ENCODE measurements around the gene ESRRA. TPM values are rescaled to one million over a fixed set of nuclear protein-coding genes. Genes with fewer than 3 reads are reported as not detected.
"Not testable (repeated sequence)": the region's sequence is repeated elsewhere in the genome, so short reads cannot be mapped to it uniquely, and the experiment has no call there.

The ESRRA gene
- total RNA-seq, 3 donors from 2014 or later (not counting 1 experiment from before 2014, with no cell fraction given): 47.1 to 51.3 (median 50.0) TPM

- H3K27ac Mint-ChIP-seq: no peak overlapping the region
- no peaks in the 10 kb centered on the region for H3K9me3 ChIP-seq (ENCODE audit: control insufficient read depth, insufficient read depth, low read length)
- TF ChIP-seq, protein P1, sequence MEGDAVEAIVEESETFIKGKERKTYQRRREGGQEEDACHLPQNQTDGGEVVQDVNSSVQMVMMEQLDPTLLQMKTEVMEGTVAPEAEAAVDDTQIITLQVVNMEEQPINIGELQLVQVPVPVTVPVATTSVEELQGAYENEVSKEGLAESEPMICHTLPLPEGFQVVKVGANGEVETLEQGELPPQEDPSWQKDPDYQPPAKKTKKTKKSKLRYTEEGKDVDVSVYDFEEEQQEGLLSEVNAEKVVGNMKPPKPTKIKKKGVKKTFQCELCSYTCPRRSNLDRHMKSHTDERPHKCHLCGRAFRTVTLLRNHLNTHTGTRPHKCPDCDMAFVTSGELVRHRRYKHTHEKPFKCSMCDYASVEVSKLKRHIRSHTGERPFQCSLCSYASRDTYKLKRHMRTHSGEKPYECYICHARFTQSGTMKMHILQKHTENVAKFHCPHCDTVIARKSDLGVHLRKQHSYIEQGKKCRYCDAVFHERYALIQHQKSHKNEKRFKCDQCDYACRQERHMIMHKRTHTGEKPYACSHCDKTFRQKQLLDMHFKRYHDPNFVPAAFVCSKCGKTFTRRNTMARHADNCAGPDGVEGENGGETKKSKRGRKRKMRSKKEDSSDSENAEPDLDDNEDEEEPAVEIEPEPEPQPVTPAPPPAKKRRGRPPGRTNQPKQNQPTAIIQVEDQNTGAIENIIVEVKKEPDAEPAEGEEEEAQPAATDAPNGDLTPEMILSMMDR (IDR thresholded peaks at IDR 0.05): no peak
- DNase-seq (no peak), ATAC-seq (no peak)
- intact Hi-C loops (cut with micrococcal nuclease): loop anchor here (5.0 kb wide), 1 partner anchor 128 kb away; the partner anchor contains the start of gene STIP1
- H3K4me3 ChIP-seq (ENCODE audit: low read length): no peak overlapping the region
- H3K4me1 ChIP-seq (ENCODE audit: control insufficient read depth, insufficient read depth, low read length): peaks cover 30% of the 10 kb centered on the region
- no peaks in the 10 kb centered on the region for H3K27me3 ChIP-seq (ENCODE audit: control insufficient read depth, insufficient read depth, low read length)
- H3K4me3 Mint-ChIP-seq: no peak overlapping the region
- H3K27me3 Mint-ChIP-seq (ENCODE audit: low read depth in 2 of 2): no peaks in the 10 kb centered on the region
- peaks cover 26% of the 10 kb centered on the region for H3K36me3 ChIP-seq (ENCODE audit: control insufficient read depth, insufficient read depth, low read length)
- H3K36me3 Mint-ChIP-seq: no peaks in the 10 kb centered on the region
- whole genome bisulfite sequencing (ENCODE audit: insufficient coverage): 94% methylated on average over 24 of the region's 24 CpGs
- no peaks in the 10 kb centered on the region for H3K9me3 Mint-ChIP-seq
- peaks cover 44 to 45% of the 10 kb centered on the region in 2 donors for H3K4me1 Mint-ChIP-seq
- H3K27ac ChIP-seq (ENCODE audit: low read length): no peak overlapping the region
Measured at GRCh38 chr11:64314805-64315561, 9.7 kb downstream of the ESRRA start.

DNA sequence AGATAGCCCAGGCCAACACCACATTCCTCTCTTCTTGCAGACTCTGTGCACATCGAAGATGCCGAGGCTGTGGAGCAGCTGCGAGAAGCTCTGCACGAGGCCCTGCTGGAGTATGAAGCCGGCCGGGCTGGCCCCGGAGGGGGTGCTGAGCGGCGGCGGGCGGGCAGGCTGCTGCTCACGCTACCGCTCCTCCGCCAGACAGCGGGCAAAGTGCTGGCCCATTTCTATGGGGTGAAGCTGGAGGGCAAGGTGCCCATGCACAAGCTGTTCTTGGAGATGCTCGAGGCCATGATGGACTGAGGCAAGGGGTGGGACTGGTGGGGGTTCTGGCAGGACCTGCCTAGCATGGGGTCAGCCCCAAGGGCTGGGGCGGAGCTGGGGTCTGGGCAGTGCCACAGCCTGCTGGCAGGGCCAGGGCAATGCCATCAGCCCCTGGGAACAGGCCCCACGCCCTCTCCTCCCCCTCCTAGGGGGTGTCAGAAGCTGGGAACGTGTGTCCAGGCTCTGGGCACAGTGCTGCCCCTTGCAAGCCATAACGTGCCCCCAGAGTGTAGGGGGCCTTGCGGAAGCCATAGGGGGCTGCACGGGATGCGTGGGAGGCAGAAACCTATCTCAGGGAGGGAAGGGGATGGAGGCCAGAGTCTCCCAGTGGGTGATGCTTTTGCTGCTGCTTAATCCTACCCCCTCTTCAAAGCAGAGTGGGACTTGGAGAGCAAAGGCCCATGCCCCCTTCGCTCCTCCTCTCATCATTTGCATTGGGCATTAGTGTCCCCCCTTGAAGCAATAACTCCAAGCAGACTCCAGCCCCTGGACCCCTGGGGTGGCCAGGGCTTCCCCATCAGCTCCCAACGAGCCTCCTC is 10.6 kb downstream of the ESRRA start:
- not testable (repeated sequence) for DNase-seq; H3K9me3 ChIP-seq (ENCODE audit: control insufficient read depth, insufficient read depth, low read length); H3K27me3 Mint-ChIP-seq (ENCODE audit: low read depth in 2 of 2); ATAC-seq; H3K36me3 Mint-ChIP-seq; H3K27ac ChIP-seq (ENCODE audit: low read length); H3K4me3 ChIP-seq (ENCODE audit: low read length); H3K27me3 ChIP-seq (ENCODE audit: control insufficient read depth, insufficient read depth, low read length); H3K9me3 Mint-ChIP-seq
- peaks cover 30% of the 10 kb centered on the region for H3K4me1 ChIP-seq (ENCODE audit: control insufficient read depth, insufficient read depth, low read length)
- intact Hi-C loops (cut with micrococcal nuclease): loop anchor here (5.0 kb wide), 1 partner anchor 129 kb away; the partner anchor contains the start of gene STIP1
- Mint-ChIP-seq H3K4me3 (peak overlapping the region; percentile 97), H3K4me1 (peaks cover 53 to 54% of the 10 kb centered on the region in 2 donors), H3K27ac (peak overlapping the region; percentile 88 to 99)
- peaks cover 28% of the 10 kb centered on the region for H3K36me3 ChIP-seq (ENCODE audit: control insufficient read depth, insufficient read depth, low read length)
- WGBS (ENCODE audit: insufficient coverage): 91% methylated on average over 25 of the region's 25 CpGs

- Mint-ChIP-seq H3K4me3 (peak overlapping the region; percentile 97), H3K9me3 (no peaks in the 10 kb centered on the region), H3K27ac (peak overlapping the region; percentile 88 to 99), H3K4me1 (peaks cover 55 to 62% of the 10 kb centered on the region in 2 donors), H3K27me3 (ENCODE audit: low read depth in 2 of 2) (no peaks in the 10 kb centered on the region), H3K36me3 (no peaks in the 10 kb centered on the region)
- intact Hi-C loops (cut with micrococcal nuclease): loop anchor here (1.0 to 5.0 kb wide), 4 partner anchors 11 to 129 kb away; partner anchors contain the start of genes CCDC88B, ESRRA and STIP1
- Histone ChIP-seq H3K9me3 (ENCODE audit: control insufficient read depth, insufficient read depth, low read length) (no peaks in the 10 kb centered on the region), H3K4me1 (ENCODE audit: control insufficient read depth, insufficient read depth, low read length) (peaks cover 30% of the 10 kb centered on the region), H3K27ac (ENCODE audit: low read length) (peak overlapping the region; percentile 86), H3K27me3 (ENCODE audit: control insufficient read depth, insufficient read depth, low read length) (no peaks in the 10 kb centered on the region), H3K4me3 (ENCODE audit: low read length) (peak overlapping the region; percentile 91), H3K36me3 (ENCODE audit: control insufficient read depth, insufficient read depth, low read length) (peaks cover 30% of the 10 kb centered on the region)
- DNase-seq: peak in 1 of 2 donors; percentile 76
- WGBS (ENCODE audit: insufficient coverage): 4% methylated on average over 29 of the region's 32 CpGs
- TF ChIP-seq, protein P1 (IDR thresholded peaks at IDR 0.05): no peak
- ATAC-seq: no peak
Measured at GRCh38 chr11:64316672-64317324, 11.5 kb downstream of the ESRRA start.
